Stimulated activated CD4-positive, alpha-beta T cell treated with anti-CD3 and anti-CD28 coated beads, TNF-alpha, amount 100 ng/mL, for 4 hours (primary cell): ENCODE data around the gene RIPPLY2.
"Not testable (repeated sequence)": the region's sequence is repeated elsewhere in the genome, so short reads cannot be mapped to it uniquely, and the experiment has no call there.

Experiments used
- DNase-seq, 3 experiments: peaks; one replicate each; pipeline ENCODE4 v3.0.0-alpha.2; 2020; ENCODE audit warnings: low read depth in 3 of 3

RIPPLY2 gene, protein sequence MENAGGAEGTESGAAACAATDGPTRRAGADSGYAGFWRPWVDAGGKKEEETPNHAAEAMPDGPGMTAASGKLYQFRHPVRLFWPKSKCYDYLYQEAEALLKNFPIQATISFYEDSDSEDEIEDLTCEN

DNA sequence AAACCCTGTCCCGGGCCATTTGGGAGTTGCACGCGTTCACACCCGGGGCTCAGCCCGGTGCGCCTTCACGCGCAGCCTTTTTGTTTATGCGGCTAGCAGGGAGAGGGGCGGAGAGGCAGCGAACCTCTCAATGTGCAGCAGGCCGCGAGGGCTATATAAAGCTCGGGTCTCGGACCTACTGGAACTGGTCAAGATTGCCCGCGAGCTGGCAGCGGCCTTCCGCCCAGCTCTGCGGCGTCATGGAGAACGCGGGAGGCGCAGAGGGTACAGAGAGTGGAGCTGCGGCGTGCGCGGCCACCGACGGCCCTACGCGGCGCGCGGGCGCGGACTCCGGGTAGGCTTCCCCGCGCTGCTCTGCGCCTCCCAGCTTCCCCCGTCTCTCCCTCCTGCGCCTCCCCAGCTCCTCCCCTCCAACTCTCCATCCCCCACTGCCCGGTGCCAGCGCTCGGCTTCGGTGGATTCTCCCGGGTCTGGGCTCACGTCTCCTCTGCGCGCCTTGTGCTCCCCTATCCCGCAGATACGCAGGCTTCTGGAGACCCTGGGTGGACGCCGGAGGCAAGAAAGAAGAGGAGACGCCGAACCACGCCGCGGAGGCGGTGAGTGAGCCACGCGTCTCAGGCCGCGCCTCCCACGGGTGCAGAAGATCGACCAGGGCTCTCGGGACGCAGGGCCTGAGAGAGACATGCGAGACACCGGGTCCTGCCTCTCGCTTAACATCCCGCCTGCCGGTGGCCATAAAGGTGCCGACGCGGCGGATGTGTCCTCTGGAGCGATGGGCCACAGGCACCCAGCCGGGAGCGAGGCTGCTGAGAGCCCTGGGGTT, at the start of gene RIPPLY2:
RIPPLY2 (plus strand) TSS at position 183 of the 823 bp plus-strand sequence; CDS start at position 240, 57 bp downstream.
- DNase-seq = no peak

DNA sequence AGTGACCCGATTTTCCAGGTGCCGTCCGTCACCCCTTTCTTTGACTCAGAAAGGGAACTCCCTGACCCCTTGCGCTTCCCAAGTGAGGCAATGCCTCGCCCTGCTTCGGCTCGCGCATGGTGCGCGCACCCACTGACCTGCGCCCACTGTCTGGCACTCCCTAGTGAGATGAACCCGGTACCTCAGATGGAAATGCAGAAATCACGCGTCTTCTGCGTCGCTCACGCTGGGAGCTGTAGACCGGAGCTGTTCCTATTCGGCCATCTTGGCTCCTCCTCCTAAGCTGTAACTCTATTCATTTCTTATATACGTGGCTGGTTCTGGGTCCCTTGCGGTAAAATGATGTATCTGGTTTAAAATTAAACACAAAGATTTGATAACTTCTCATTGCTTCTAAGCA, 49.7 kb upstream of the RIPPLY2 start:
- not testable (repeated sequence) for DNase-seq

DNA sequence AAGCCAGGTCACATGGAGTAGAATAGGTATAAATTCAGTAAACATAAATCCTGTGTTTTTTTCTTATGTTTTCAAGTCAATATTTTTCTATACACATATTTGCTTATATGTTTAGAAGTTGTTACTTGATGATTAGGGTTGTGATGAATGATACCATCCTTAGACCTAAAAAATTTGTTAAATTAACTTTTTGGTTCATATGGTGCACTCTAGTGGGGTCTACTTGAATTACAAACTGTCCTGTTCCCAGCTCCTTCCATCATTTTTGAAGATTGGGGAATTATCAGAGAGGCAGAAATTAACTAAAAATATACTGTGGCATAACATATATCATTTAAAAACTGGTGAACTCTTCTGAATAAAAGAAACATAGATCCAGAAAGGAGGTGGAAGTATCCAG, 48.3 kb upstream of the RIPPLY2 start:
- DNase-seq = no peak

DNA sequence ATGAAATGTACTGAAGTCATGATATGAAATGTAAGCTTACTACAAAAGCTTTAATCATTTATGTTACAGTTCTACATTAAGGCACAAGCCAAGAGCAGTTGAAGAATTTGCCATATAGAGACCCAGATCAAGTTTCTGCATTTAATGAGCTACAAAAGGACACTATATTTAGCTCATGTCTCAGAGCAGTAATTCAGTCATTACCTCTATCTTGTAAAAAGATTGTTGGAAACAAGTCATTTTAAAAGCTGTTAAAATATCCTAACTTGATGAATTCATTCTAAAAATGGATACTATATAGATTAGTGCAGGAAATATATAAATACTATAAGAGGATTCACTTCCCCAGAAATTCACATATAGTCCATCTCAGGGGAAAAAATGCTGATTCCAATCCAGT, 45.2 kb upstream of the RIPPLY2 start:
- DNase-seq = no peak

DNA sequence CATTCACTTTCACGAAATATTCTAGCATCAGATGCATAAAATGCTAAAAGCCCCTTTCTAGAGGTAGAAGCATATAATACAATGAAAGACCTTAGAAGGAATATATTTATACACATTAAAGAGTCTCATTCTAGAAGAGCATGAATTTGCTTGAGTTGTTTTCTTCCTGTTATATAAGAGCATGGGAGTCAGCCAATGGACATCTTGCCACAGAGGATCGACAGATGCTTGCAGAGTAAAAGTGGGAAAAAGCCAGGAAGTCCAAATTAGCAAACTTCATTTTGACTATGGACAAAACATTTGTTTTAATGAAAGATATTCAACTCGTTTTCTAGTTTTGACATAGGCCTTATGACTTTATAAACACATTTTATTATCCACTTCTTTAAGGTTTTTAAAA, 44.2 kb upstream of the RIPPLY2 start:
- DNase-seq = no peak

DNA sequence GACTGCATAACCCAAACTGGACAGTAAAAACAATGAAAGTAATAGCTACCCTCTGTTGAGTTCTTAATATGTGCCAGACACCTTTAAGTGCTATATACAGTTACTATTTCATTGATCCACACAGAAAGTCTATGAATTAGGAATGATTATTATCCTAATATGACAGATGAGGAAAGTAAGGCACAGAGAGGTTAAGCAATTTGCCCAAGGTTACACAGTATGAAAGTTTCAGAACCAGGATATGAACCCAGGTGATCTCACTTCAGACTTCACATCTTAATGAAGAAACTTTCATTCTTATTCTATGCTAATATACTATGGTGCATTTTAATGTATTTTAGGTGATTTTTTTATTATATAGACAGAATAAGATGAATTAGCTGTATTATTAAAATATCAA, 40.6 kb upstream of the RIPPLY2 start:
- no peak for DNase-seq

DNA sequence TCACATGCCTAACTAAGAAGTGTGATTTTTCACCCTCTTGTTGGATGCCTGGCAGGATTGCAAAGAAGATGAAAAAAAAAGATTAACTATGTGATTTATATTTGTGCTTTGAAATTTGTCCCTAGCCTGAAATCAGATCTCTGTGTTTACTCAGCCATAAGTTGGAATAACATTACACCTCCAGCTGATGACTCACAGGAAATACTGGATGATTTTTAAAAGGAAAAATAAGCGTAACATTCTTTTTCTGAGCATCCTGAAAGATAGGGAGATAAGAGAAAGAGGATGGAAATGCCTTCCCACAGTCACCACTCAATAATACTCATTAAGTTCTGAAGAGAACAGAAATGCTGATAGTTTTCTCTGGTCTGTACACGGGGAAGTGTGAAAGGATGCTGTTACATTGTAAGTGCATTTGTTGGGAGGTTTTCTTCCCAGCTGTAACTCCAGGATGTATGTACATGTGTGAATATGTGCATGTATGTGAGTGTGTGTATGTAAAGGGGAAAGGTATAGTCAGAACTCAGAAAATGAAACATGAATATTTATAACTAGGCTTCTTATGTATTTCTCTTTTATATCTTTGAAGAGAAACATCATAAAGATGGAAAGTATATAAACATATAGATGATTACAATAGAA, 37.4 kb upstream of the RIPPLY2 start:
- DNase-seq = no peak

DNA sequence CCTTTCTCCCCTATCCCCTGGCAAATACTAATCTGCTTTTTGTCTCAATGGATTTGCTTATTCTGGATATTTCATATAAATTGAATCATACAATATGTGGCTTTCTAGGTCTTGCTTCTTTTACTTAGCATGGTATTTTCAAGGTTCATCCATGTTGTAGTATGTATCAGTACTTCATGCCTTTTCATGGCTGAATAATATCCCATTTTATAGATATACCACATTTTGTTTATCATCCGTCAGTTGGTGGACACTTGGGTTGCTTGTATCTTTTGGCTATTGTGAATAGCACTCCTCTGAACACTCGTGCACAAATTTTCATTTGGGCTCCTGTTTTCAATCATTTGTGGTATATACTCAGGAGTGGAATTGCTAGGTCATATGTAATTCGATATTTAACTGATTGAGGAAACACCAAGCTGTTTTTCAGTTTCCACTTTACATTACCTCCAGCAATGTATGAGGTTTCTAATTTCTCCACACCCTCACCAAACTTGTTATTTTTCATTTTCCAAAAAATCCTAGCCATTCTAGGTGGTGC, 30.5 kb upstream of the RIPPLY2 start:
- no peak for DNase-seq

DNA sequence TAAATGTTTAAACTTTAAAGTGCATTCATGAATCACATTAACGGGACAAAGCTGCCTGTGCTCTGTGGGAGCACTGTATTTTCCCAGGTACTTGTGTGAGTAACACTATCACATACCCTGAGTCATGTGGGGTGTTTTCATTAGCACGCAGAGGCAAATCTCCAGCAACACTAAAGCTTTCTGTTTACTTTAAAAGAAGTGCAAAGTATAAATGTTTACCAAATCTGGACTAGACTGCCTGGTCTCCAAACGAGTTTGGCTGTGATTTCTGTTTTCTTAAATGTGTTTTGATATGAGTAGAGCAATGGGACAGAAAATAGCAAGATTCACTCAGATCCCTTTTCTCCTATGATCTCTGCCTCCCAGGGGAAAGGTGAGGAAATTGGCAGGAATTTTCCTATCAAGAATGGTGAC, 28.8 kb upstream of the RIPPLY2 start:
- DNase-seq = no peak

DNA sequence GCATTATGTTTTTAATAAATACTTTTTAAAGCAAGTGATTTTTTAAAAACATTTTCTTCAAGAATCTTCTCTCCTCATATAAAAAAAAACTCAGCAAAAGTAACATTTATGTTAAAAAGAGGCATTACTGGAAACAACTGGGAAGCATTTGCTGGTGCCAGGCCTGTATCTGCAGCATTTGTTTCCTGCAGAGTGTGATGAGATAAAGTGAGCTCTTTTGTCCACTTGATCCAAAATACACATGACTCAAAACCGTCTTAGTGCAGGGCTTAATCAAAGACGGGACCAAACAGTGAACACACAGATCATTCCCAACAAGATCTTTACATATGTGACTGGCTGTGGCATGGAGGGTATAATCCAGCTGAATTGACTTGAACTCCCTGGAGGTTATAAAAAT, 28.3 kb upstream of the RIPPLY2 start:
- no peak for DNase-seq

DNA sequence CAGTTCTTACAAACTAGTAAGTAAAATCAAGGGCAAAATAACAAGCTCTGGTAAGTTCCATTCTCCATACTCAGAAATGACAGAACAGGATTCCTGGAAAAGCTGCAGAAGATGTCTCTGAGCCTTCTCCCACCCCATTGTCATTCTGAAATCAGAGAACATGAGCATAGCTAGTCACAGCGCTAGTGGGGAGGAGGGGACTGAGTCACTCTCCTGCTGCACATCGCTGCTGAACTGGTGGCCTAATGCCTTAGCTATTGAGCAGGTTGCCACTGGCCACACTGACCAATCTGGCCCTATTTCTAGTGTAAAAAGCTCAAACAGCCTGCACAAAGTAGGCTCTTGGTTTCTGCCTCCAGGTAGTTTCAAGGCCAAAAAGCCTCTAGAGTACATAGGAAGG, 26.1 kb upstream of the RIPPLY2 start:
- DNase-seq = no peak

DNA sequence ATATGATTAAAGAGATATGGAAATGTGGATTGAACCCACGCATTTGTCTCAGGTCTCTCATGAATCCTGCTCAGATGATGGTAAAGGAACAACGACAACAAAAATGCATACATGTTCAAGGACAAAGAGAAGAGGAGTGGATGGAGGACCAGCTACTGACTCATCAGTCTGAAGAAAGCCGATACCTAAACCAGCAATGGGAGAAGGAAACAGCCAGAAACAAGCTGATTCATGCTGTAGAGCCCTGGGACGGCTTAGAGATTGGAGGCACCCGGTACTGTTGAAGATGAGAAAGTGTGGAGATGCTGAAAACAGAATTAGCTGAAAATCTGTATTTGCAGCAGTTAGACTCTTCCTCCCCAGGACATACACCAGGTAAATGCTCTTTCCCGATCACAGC, 14.4 kb upstream of the RIPPLY2 start:
- DNase-seq = no peak

DNA sequence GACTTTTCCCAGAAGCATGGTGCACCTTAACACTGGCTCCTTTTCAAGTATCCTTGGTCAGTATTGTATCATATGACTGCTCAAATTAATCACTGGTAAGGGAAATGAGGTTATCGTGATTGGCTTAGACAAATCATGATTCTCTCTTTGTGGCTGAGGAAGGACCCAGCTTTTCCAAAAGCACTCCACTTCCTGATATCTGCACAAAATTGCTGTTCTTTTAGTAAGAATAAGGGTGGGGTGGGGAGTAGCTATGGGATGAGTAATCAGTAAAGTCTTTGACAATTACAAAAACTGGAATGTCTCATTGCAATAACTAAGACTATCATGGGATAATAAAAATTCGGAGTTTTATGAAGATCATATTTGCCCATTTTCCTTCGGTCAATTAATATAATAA, 9.0 kb upstream of the RIPPLY2 start:
- DNase-seq = no peak

DNA sequence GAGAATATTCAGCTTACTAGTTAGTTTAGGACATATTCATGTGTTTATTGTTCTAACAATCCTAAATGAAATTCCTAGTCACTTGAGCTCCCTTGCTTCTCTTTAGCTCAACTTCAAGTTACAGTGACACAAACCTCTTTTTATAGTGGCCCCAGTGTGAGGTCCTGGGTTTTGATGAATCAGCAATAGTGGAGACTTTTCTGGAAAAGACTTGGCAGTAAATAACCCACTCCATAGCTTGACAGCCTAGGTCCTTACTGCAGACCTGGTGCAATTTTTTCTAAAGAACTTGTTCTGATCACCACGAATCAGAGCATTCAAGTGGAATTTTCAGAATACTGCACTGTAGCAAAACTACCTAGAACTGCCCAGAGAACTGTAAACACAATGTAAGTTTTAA, 6.9 kb upstream of the RIPPLY2 start:
- no peak for DNase-seq

DNA sequence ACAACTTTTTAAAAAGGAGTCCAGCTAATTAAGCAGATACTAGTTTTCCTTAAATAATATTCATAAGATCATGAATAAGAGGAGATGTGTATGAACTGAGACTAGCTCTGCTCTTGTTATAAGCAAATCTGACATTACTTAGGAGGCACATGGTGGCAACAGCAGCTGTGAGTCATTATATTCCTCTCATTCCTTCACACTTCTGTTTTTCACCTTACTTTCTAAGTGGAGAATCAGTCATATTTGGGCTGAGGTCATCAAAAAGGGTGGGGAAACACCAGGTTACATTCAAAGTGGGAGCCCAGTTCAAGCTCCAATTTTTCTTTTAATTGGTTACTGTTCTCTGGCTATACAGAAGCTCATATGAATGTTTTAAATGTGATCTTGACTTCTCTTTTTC, 6.0 kb upstream of the RIPPLY2 start:
- no peak for DNase-seq

DNA sequence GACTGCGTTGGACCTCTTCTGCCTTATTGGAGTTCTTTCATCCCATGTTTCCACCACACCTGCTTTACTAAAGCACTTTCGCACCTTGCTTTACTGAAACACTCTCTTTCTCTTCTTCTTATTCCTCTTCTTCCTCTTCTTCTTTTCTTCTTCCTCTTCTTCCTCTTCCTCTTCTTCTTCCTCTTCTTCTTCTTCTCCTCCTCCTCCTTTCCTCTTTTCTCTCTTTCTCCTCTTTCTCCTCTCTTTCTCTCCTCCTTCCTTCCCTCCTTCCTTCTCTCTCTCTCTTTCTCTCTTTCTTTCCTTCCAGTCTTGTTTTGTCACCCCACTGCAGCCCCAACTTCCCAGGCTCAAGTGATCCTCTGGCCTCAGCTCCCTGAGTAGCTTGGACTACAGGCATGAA, 4.0 kb upstream of the RIPPLY2 start:
- DNase-seq = no peak

DNA sequence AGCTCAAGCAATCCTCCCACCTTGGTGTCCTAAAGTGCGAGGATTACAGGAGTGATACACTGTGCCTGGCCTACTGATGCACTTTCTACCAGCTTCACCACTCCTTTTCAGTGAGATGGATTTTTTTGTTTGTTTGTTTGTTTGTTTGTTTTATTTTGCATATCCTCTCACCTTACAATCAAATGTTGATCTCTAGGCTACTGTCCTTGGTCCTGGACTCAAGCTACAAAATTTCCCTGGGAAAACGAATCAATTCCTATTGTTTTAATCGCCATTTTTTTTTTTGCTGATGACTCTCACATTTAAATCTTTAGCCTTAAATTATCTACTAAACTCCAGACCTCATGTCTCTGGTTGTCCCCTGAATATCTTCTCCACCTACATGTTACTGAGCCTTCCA, 3.5 kb upstream of the RIPPLY2 start:
- no peak for DNase-seq

DNA sequence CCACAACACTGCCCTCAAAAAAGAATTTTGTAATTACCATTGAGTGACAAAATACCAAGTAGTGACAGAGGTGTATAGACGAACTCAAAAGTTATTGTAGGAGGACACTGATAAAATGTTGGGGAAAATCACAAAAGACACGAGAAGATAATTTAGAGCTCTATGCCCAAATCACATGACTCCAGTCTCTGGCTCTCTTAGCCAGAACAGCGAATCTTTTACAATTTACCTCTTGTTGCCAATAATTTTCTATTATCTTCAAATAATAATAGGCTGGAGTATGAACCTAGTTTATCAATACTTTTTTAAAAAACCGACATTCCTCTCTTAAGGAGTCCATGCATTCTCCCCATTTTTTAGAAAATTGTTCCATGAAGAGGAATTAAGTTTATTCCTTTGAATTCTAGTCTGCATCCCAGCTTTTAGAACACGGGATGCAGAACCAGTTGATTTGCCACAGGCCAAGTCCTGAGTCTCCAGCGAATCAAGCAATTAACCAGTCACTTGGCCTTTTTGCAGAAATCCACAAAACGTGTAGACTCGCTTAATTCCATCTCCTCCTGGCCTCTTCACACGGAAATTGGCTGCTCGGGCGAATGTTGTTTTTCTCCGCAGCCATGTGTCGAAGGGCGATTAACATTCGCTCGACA, 507 bp upstream of the RIPPLY2 start:
- DNase-seq = no peak

DNA sequence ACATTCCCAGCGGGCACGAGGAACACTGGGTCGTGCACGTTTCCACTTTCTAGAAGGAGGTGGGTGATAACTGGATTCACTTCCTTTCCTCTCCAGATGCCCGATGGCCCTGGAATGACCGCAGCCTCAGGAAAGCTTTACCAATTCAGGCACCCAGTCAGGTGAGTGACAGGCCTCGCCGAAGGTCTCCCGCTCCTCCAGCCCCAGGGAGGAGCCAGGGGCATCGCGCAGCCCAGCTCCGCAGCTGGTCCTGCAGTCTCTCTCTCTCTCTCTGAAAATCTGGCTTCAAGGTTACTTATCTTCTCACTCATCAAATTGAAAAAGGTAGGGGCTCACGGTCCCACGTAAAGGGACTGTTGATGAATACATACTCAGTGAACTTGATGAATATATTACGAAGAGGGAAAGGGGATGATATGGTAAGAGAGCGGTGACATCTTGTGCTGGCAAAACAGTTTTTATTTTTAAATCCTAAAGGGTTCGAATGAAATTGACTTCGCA, 891 bp downstream of the RIPPLY2 start:
- DNase-seq = no peak

DNA sequence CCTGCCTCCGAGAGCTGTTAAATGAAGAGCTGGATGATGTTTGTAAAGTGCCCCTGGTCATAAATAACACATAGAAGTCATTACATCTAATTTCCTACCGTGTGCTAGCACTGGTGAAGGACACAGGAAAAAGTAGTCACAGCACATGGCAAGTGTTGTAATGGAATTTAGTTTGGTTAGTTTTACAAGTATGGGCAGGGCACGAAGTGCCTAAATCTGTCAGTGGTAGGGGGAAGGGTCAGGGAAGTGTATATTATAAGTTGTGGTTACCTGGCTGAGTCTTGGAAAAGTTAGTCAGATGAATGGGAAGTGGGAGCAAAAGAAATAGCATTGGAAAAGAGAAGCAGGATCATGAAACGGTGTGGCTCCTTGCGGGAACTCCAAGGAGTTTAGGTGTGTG, 1.6 kb downstream of the RIPPLY2 start:
- DNase-seq = no peak

DNA sequence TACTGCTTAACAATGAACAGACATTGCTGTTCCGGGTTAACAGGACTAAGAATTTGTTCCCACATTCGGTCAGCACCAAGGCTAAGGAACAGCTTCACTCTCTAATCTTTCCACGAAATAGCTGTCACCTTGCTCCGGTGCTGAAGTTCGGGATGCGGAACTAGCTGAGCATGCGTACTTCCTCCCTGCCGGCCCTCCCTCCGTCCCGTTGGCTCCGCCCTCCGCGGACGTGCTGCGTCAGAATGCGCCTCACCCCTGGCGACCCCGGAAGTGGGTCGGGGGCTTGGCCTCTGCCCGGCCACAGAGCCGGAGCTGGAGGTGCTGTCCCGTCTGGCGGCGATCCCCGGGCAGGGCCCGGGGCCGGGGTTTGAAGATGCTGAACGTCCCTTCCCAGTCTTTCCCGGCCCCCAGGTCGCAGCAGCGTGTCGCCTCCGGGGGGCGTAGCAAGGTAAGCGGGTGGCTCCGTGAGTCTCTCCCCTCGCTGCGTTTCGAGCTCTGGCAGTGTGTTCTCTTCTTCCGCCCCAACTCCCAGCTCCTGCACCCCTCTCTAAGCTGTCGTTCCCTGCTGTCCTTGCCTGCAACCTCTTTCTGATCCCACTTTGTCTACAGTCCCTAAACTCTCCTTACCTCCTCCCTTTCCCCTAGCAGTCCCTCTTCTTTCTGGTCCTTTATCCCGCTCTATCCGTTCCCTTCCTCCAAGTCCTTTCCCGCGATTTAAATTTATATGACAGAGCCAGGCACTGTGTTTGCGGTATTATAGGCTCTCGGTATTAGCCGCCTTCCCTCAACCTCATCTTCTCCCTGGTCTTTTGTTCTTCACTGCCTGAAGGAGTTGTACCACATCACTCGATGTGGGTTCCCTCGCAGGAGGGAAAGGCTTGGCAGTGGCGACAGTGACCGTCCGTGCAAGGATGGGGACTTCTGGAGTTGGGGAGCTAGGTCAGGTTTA, 6.5 kb downstream of the RIPPLY2 start, which contains the start of gene CYB5R4:
CYB5R4 (plus strand) TSS at position 280 of the 949 bp plus-strand sequence; CDS start at position 374, 94 bp downstream.
- DNase-seq = peak; percentile 79 to 88 (median 85)
